HG02970 (cell line): ENCODE data around the gene TMEM92.
"Not testable (repeated sequence)": the region's sequence is repeated elsewhere in the genome, so short reads cannot be mapped to it uniquely, and the experiment has no call there.

ENCODE experiments used
- ATAC-seq: cut with Tn5 transposase; IDR thresholded peaks from one replicate; pipeline ENCODE4 v1.9.1; 2021; ENCODE audit warnings: mild to moderate bottlenecking, moderate library complexity, moderate number of reproducible peaks; ENCODE audit not compliant: unreplicated experiment, low FRiP score

The TMEM92 gene

DNA sequence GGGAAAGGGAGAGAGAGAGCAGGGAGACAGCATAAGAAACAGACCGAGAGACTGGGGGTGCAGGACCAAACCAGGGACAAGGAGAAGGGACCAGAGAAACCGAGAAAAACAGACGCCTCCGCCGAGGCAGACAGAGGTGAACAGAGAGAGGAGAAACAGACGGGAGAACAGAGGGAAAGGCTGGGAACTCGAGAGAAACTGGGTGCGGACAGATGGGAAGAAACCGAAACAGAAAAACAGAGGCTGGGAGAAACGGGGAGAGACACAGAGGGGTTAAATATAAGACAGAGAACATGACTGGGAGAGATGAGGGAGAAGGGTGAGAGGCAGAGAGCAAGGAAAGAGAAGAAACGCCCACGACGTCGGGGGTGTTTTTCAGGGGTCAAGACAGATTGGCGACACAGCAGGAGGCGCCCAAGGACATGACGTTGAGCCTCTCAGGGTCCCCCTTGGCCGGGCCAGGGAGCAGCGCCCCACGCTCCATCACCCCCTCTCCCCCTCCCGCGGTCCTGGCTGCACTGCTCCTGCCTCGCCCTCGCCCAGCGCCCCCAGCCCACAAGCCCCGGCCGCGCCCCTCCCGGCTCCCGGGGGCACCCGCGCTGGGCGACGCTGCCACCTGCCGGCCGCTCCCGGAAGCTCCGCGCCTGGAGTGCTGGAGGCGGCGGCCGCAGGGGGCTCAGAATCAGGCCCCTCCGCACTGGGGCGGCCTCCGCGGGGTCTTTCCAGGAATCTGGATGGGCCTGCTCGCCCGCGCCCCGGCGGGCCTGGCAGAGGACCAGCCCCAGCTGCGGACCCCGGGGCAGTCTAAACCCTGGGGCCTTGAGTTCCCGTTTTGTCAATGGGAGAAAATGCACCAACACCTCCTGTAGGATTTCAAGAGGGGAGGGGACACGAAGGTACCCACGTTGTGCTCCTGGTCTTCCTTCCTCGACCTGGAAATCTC, 1.3 kb upstream of the TMEM92 start:
- no peak for ATAC-seq

DNA sequence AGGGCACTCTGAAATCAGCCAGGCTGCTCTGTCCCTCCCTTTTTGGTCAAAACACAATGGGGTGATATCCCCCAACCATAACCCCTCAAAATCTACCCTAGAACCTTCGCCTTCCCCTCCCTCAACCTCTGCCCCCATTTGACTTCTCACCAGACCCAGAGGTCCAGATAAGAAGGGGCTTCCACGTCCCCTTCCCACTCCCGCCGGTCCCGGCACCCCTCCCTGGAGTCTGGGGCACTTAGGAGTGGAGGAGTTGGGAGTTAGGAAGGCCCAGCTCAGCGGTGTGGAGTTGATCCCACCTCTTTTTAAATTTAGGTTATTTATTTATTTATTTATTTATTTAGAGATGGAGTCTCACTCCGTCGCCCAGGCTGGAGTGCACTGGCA, 619 bp upstream of the TMEM92 start:
- ATAC-seq = no peak

DNA sequence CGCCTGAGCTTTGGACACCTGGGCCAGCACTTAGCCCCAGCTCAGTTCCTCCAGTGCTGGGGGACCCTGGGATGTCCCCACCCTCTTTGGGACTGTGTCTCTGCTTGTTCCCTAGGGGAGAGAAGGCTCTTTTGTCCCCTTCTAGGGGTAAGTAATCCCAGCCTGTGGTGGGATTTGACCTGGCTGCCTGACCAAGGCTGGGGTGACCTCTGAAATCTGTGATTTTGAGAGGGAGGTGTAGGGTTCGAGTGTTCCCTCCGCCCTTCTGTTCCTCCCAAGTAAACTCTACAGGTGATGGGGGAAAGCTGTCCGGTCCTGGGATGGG, 593 bp downstream of the TMEM92 start:
- ATAC-seq = no peak

DNA sequence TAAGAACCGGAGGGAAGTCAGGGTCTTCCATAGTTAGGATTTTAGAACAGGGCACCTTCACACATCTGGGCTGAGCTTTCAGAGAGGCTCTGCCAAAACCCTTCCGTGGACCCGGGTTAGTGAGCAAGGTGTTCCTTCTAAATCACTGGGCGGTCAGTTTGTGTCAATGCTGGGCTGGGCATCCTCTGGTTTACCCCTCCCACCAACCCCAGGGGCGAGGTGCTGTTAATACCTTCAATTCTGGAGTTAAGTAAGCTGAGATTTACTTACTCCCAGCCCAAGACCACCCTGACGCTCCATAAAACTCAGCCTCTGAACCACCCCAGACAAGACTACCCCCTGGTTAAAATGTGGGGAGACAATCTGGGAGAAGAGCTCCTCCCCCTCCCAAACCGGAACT, 1.0 kb downstream of the TMEM92 start:
- ATAC-seq = no peak

GRCh38 chr17:50276588-50277356, 2.5 kb downstream of the TMEM92 start:
- no peak for ATAC-seq

GRCh38 chr17:50277357-50277754, 3.1 kb downstream of the TMEM92 start:
- no peak for ATAC-seq

- no peak for ATAC-seq
These were observed 4.4 kb downstream of the TMEM92 start for GRCh38 chr17:50278526-50279180.

DNA sequence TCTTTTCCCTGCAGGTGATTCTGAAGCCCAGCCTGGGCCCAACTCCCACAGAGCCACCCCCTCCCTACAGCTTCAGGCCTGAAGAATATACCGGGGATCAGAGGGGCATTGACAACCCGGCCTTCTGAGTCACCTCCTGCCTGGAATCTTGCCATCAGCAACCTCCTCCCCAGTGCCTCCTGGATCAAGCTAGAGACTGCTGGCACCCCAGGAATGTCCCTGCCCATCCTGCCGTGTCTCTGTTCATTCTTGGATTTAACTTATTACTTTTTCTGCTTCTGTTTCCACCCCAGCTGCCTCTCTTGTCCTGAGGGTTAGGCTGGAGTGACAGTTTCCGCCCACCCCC, 4.9 kb downstream of the TMEM92 start:
- no peak for ATAC-seq

- no peak for ATAC-seq
These were observed 5.4 kb downstream of the TMEM92 start for GRCh38 chr17:50279639-50280038.

GRCh38 chr17:50280068-50280467, 5.8 kb downstream of the TMEM92 start:
- ATAC-seq = no peak

DNA sequence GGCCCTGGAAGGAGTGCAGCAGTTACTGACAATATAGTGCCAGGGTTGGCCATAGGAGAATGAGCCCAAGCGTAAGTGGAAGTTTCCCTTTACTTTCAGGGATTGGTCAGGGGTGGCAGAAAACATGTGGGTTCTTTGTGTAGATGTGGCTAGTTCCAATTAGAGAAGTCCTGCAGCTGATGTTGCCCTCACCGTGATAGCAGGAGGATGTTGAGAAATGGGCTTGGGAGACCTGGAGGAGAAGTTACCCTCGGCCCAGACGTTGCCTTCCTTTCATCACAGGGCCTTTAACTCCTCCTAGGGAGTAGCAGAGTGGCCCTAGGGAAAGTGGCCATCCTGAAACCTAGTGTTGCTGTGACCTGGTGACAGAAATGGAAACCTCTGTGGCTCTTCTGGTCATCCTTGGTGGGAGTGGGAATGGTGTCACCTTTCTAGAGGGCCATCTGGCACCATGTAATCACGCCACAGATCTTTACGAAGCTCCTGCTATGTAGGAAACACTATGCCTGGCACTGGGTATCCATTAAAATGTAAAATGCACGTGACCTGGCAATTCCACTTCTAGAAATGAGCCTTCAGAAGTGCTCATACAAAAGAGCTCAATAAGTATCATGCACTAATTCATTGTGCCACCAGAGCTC, 6.7 kb downstream of the TMEM92 start:
- no peak for ATAC-seq

- no peak for ATAC-seq
These were observed 7.6 kb downstream of the TMEM92 start for GRCh38 chr17:50281739-50282401.

- no peak for ATAC-seq
These were observed 9.0 kb downstream of the TMEM92 start for GRCh38 chr17:50283246-50283645.

- ATAC-seq = no peak
These were observed 9.4 kb downstream of the TMEM92 start for GRCh38 chr17:50283714-50284113.

GRCh38 chr17:50285941-50286340, 11.7 kb downstream of the TMEM92 start:
- ATAC-seq = no peak

DNA sequence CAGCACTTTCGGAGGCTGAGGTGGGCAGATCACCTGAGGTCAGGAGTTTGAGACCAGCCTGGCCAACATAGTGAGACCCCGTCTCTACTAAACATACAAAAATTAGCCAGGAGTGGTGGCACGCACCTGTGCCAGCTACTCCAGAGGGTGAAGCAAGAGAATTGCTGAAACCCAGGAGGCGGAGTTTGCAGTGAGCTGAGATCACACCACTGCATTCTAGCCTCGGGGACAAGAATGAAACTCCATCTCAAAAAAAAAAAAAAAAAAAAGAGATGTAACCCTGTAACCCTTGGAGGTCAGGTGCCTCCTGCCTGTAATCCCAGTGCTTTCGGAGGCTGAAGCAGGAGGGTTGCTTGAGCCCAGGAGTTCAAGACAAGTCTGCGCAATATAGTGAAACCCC, 13.0 kb downstream of the TMEM92 start:
- not testable (repeated sequence) for ATAC-seq

- no peak for ATAC-seq
These were observed 14.0 kb downstream of the TMEM92 start for GRCh38 chr17:50288306-50288705.

GRCh38 chr17:50289278-50289677, 15.0 kb downstream of the TMEM92 start:
- no peak for ATAC-seq

GRCh38 chr17:50289991-50290702, 15.9 kb downstream of the TMEM92 start:
- ATAC-seq = no peak

DNA sequence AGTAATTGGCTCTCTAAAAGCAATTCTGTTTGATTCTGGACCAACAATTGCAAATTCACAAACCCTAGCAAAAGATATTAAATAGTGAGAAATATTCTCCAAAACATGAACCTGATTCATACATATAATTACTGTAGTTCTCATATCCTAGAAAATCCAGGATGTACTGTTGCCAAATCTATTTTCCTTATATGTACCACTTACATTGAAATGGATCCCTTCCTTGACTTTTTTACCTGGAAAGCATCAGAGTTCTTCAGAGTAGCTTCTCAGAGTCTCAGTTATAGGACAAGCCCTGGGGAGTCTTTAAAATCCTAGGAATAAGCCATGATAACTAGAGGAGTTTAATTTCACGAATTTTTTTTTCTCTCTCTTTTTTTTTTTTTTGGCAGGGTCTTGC, 16.7 kb downstream of the TMEM92 start:
- no peak for ATAC-seq
